ENCODE data around the gene CAPZA1.

CAPZA1 gene

GRCh38 chr1:112718691-112719418 is 99.2 kb downstream of the CAPZA1 start:
- H3K27me3 ChIP-seq (ENCODE audit: control insufficient read depth in 5 of 5, insufficient read depth in 4 of 5, low read length in 5 of 5) = peaks cover 7 to 16% (median 9%) of the 10 kb centered on the region in 5 donors
- H3K27ac ChIP-seq (ENCODE audit: low read depth, low read length) = no peak overlapping the region
- peaks cover 2 to 40% (median 35%) of the 10 kb centered on the region in 5 donors for H3K4me1 ChIP-seq (ENCODE audit: control insufficient read depth in 5 of 5, insufficient read depth in 5 of 5, low read length in 5 of 5)
- peak overlapping the region in 2 of 5 donors; percentile 13 to 43 for H3K4me3 ChIP-seq (ENCODE audit: low read depth in 1 of 5, low read length in 5 of 5)
- no peaks in the 10 kb centered on the region for H3K9me3 ChIP-seq (ENCODE audit: control insufficient read depth in 5 of 5, low read length in 5 of 5)
- no peak overlapping the region for H3K9ac ChIP-seq (ENCODE audit: low read length in 5 of 5)
- no peaks in the 10 kb centered on the region for H3K36me3 ChIP-seq (ENCODE audit: control insufficient read depth in 5 of 5, insufficient read depth in 5 of 5, low read length in 5 of 5)

- H3K4me1 ChIP-seq (ENCODE audit: control insufficient read depth in 5 of 5, insufficient read depth in 5 of 5, low read length in 5 of 5) = peaks cover 0 to 32% (median 27%) of the 10 kb centered on the region in 5 donors
- H3K27ac ChIP-seq (ENCODE audit: low read depth, low read length) = no peak overlapping the region
- H3K9ac ChIP-seq (ENCODE audit: low read length in 5 of 5) = no peak overlapping the region
- peaks cover 8 to 16% (median 9%) of the 10 kb centered on the region in 5 donors for H3K27me3 ChIP-seq (ENCODE audit: control insufficient read depth in 5 of 5, insufficient read depth in 4 of 5, low read length in 5 of 5)
- no peaks in the 10 kb centered on the region for H3K36me3 ChIP-seq (ENCODE audit: control insufficient read depth in 5 of 5, insufficient read depth in 5 of 5, low read length in 5 of 5)
- no peak overlapping the region for H3K4me3 ChIP-seq (ENCODE audit: low read depth in 1 of 5, low read length in 5 of 5)
- H3K9me3 ChIP-seq (ENCODE audit: control insufficient read depth in 5 of 5, low read length in 5 of 5) = no peaks in the 10 kb centered on the region
Observed at GRCh38 chr1:112719706-112720105, 100.1 kb downstream of the CAPZA1 start.

GRCh38 chr1:112720800-112721199 is 101.2 kb downstream of the CAPZA1 start:
- Histone ChIP-seq H3K9me3 (ENCODE audit: control insufficient read depth in 5 of 5, low read length in 5 of 5) (no peaks in the 10 kb centered on the region), H3K27ac (ENCODE audit: low read depth, low read length) (no peak overlapping the region), H3K27me3 (ENCODE audit: control insufficient read depth in 5 of 5, insufficient read depth in 4 of 5, low read length in 5 of 5) (peaks cover 8 to 16% (median 9%) of the 10 kb centered on the region in 5 donors), H3K36me3 (ENCODE audit: control insufficient read depth in 5 of 5, insufficient read depth in 5 of 5, low read length in 5 of 5) (no peaks in the 10 kb centered on the region), H3K9ac (ENCODE audit: low read length in 5 of 5) (no peak overlapping the region), H3K4me1 (ENCODE audit: control insufficient read depth in 5 of 5, insufficient read depth in 5 of 5, low read length in 5 of 5) (peaks cover 0 to 24% (median 19%) of the 10 kb centered on the region in 5 donors), H3K4me3 (ENCODE audit: low read depth in 1 of 5, low read length in 5 of 5) (no peak overlapping the region)
